Ascending aorta (tissue), 2 donors: ENCODE results near the gene LONP2. TPM values are rescaled to one million over a fixed set of nuclear protein-coding genes. Genes with fewer than 3 reads are reported as not detected.

Experiments
- DNase-seq, 2 donors: peaks; one replicate each; pipeline ENCODE4 v3.0.0-alpha.2; 2019; ENCODE audit warnings: low spot score in 2 of 2
- H3K27ac ChIP-seq, 2 donors: fragments of 200-600 bp; sonication (generic); one replicate each; pipeline ENCODE4 v1.5.1; 2016 to 2017; ENCODE audit warnings: mild to moderate bottlenecking in 1 of 2
- H3K27me3 ChIP-seq: fragments of 200-600 bp; sonication (generic); one replicate; pipeline ENCODE4 v1.5.1; 2017
- H3K36me3 ChIP-seq, 2 donors: fragments of 200-600 bp; sonication (generic); one replicate each; pipeline ENCODE4 v1.5.1; 2016
- H3K4me1 ChIP-seq, 2 donors: fragments of 200-600 bp; sonication (generic); one replicate each; pipeline ENCODE4 v1.5.1; 2016 to 2017; ENCODE audit warnings: mild to moderate bottlenecking in 1 of 2
- H3K4me3 ChIP-seq, 2 donors: fragments of 200-600 bp; sonication (generic); one replicate each; pipeline ENCODE4 v1.5.1; 2016 to 2017; ENCODE audit warnings: mild to moderate bottlenecking in 1 of 2
- H3K9me3 ChIP-seq, 2 donors: fragments of 200-600 bp; sonication (generic); one replicate each; pipeline ENCODE4 v1.5.1; 2016
- intact Hi-C: fragments of 100-400 bp; cut with DNase I; formaldehyde crosslinking; loops from one replicate; pipeline ENCODE4 v1.15.1; 2023
- total RNA-seq: library from RNA; depleted of rRNA; stranded (reverse); fragments of >200 nt; gene quantifications from one replicate; pipeline ENCODE4 v1.1.0, GENCODE V29; 2016
- TF ChIP-seq, protein P1 (sequence below), 3 experiments: fragments of 200-600 bp in 2 of 3; fragments of 450-650 bp in 1 of 3; sonication (generic) in 2 of 3; IDR thresholded peaks; one replicate each; pipeline ENCODE4 v1.5.1; 2016 to 2019; ENCODE audit warnings: antibody characterized with exemption in 3 of 3, mild to moderate bottlenecking in 1 of 3, moderate library complexity in 1 of 3

The LONP2 gene
- total RNA-seq, 1 donor from 2014 or later: 70.0 TPM

DNA sequence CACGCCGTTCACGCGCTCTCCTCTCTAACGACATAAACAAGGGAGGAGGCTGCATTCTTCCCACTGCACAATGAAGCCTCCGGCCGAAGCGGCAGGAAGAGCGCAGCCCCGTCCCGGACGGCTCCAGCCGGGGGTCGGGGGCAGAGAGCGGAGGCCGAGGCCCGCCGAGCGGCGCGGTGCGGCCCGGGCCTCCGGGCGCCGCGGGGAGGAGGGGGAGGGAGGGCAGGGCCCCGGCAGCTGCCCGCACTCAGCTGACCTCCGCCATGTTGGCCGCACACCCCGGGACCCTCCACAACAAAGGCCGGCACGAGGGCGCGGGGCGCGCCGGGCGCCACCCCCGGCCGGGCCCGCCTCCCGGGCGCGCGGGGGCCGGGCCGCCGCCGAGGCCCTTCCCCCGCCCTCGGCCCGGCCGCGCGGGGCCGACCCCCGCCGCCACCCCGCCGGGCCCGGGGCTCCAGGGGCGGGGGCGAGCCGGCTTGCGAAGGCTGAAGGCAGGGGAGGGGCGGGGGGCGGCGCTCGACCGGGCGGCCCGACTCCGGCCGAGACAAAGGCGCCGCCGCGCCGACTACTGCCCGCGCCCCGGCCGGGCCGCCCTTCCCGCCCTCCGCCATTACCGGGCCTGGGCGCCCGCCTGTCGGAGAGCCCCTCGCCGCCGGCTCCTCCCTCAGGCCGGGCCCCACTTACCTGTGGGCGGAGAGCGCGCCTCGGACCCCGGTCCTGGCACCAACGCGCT lies 140.6 kb downstream of the LONP2 start:
- DNase-seq: peak in 1 of 2 donors; percentile 77
- peaks cover 9 to 27% of the 10 kb centered on the region in 2 donors for H3K4me1 ChIP-seq

DNA sequence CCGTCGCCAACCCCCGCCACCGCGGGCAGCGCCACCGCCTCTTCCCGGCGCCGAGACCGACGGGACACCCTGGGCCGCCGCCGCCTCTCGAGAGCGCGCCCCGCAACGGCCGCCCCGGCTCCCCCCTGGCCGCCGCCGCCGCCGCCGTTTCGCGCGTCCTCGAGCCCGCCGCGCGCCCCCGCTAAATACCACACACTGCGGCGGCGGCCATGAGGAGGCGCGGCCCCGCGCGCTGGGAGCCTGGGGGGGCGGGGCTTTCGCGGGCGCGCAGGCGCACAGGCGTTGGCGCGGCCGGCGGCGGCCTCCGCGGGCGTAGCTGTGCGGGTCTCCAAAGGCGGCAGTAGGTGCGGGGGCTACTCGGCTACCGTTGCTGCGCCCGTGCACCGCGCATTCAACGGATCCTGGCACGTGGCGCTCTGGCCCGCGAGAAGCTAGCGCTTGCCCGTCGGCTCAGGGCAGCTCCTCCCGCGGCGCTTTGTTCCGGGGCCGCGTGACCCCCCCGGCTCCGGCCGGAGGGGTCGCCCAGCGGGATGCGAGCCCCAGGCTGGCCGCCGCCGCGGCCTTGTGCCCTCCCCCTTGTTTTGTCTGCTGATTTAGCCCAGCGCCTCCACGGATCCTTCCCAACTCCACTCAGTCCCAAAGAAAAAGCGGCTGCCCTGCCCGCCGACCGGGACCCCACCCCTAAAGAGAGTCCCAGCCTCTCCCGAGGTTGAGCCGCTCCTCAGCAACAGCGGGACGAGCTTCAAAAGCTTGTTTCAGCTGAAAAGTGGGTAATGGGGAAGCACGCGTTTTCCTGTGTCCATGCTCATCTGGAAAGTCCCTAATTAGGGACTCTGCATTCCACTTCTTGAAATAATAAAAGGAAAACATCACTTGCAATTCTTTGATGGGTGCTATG lies 141.4 kb downstream of the LONP2 start, which contains the start of gene SIAH1:
Gene SIAH1, minus strand, starts transcription at position 161 of the 898 bp plus-strand sequence. CDS start 22,985 bp downstream, outside the sequence.
- no peaks in the 10 kb centered on the region for H3K36me3 ChIP-seq
- H3K27ac ChIP-seq: peak within 1 kb of the TSS; percentile 96 to 100
- DNase-seq: peak; percentile 22 to 90
- no peaks in the 10 kb centered on the region for H3K27me3 ChIP-seq
- TF ChIP-seq, protein P1, sequence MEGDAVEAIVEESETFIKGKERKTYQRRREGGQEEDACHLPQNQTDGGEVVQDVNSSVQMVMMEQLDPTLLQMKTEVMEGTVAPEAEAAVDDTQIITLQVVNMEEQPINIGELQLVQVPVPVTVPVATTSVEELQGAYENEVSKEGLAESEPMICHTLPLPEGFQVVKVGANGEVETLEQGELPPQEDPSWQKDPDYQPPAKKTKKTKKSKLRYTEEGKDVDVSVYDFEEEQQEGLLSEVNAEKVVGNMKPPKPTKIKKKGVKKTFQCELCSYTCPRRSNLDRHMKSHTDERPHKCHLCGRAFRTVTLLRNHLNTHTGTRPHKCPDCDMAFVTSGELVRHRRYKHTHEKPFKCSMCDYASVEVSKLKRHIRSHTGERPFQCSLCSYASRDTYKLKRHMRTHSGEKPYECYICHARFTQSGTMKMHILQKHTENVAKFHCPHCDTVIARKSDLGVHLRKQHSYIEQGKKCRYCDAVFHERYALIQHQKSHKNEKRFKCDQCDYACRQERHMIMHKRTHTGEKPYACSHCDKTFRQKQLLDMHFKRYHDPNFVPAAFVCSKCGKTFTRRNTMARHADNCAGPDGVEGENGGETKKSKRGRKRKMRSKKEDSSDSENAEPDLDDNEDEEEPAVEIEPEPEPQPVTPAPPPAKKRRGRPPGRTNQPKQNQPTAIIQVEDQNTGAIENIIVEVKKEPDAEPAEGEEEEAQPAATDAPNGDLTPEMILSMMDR (IDR thresholded peaks at IDR 0.05): peak in 1 of 3 experiments; percentile 7
- H3K4me1 ChIP-seq: peaks cover 9 to 22% of the 10 kb centered on the region in 2 donors
- H3K9me3 ChIP-seq: no peaks in the 10 kb centered on the region
- peak within 1 kb of the TSS; percentile 96 to 100 for H3K4me3 ChIP-seq
- intact Hi-C loops: loop anchor here (5.0 to 10.0 kb wide), 4 partner anchors 141 to 1553 kb away; partner anchors contain the start of genes ABCC11, C16orf87, GPT2 and LONP2

More for the DNA sequence above, 140.6 kb downstream of the LONP2 start:
- TF ChIP-seq, protein P1 (IDR thresholded peaks at IDR 0.05): no peak
- H3K27me3 ChIP-seq: no peaks in the 10 kb centered on the region
- no peaks in the 10 kb centered on the region for H3K9me3 ChIP-seq
- H3K27ac ChIP-seq: peak overlapping the region; percentile 96 to 100
- no peaks in the 10 kb centered on the region for H3K36me3 ChIP-seq
- intact Hi-C loops: loop anchor here (1.0 to 10.0 kb wide), 7 partner anchors 19 to 1552 kb away; partner anchors contain the start of genes ABCC11, C16orf87, GPT2 and LONP2
- H3K4me3 ChIP-seq: peak overlapping the region; percentile 96 to 100

DNA sequence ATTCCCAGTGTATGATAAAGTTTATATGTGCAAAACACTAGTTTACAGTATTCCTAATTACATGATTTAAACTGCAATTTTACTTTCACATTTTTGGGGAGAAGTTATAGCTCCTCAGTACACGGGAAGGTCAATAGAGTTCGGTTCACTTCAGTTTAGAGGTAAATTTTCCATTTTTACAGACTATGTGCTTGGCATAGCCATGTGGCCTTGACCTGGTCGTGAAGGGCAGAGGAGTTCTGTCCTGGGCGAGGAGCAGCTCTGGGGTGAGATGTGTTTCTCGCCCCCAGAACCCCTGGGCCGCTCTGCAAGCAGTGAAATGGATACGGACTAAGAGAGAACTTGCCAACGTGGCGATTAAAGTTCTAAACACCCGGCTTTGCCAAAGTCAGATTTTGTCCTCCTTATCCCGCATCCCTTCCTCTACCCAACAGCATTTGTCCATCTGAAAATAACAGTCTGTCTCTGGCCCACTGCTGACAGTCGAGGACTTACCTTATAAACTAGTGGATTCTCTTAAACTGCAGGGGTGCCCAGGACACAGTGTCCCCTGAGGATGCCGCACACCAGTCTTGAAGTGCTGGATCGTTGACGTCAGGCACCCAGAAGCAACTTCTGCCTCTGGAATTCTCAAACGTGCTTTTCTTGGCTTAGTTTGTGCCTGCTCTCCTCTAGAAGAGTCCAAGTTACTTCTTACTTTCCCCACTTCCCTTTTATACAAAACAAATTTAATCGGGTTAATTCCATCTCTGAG lies 142.6 kb downstream of the LONP2 start:
- Histone ChIP-seq H3K27me3 (no peaks in the 10 kb centered on the region), H3K9me3 (no peaks in the 10 kb centered on the region), H3K27ac (peak overlapping the region; percentile 96 to 100), H3K36me3 (no peaks in the 10 kb centered on the region), H3K4me1 (peaks cover 6 to 22% of the 10 kb centered on the region in 2 donors), H3K4me3 (peak overlapping the region; percentile 12 to 100)
- TF ChIP-seq, protein P1 (IDR thresholded peaks at IDR 0.05): no peak
- peak; percentile 25 to 87 for DNase-seq
- intact Hi-C loops: loop anchor here (5.0 to 10.0 kb wide), 4 partner anchors 142 to 1554 kb away; partner anchors contain the start of genes ABCC11, C16orf87, GPT2 and LONP2

DNA sequence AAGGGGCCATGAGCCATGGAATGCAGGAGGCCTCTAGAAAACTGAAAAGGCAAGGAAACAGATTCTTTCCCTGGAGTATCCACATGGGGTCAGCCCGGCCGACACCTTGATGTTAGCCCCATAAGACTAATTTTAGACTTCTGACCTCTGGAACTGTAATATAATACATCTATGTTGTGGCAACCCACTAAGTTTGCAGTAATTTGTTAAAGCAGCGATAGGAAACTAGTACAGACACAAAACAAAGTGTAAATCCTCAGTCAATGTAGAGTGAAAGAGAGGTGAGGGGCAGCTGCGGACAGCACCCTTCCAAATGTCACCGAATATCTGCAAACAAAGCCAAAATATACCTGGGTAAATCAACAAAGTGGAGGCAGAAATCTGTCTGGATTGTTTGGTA lies 148.3 kb downstream of the LONP2 start:
- H3K9me3 ChIP-seq: no peaks in the 10 kb centered on the region
- TF ChIP-seq, protein P1 (IDR thresholded peaks at IDR 0.05): no peak
- intact Hi-C loops: no loop called here
- no peaks in the 10 kb centered on the region for H3K27me3 ChIP-seq
- no peaks in the 10 kb centered on the region for H3K36me3 ChIP-seq
- DNase-seq: peak in 1 of 2 donors; percentile 9
- H3K4me1 ChIP-seq: peaks cover 0 to 1% of the 10 kb centered on the region in 2 donors
- H3K27ac ChIP-seq: no peak overlapping the region
- H3K4me3 ChIP-seq: no peak overlapping the region
